ENCODE data around the gene CPNE4. TPM values are rescaled to one million over a fixed set of nuclear protein-coding genes. Genes with fewer than 3 reads are reported as not detected.
A peak's percentile ranks its signal among the peaks of the same experiment; 100 is the strongest.

The CPNE4 gene
- total and polyA plus RNA-seq, 5 donors from 2014 or later: not detected

GRCh38 chr3:131608296-131608695 lies 426.5 kb downstream of the CPNE4 start:
- ATAC-seq (ENCODE audit: low read depth in 2 of 2) (no peak), DNase-seq (peak in 1 of 3 donors; percentile 2)
- Mint-ChIP-seq H3K4me3 (no peak overlapping the region), H3K27ac (no peak overlapping the region), H3K4me1 (no peaks in the 10 kb centered on the region), H3K36me3 (no peaks in the 10 kb centered on the region), H3K9me3 (peaks cover 0 to 6% (median 0%) of the 10 kb centered on the region in 7 donors), H3K27me3 (peaks cover 21% of the 10 kb centered on the region)
- H3K36me3 ChIP-seq (ENCODE audit: control insufficient read depth, insufficient read depth, low read length): no peaks in the 10 kb centered on the region
- H3K9me3 ChIP-seq (ENCODE audit: control insufficient read depth in 2 of 2, low read length in 2 of 2): no peaks in the 10 kb centered on the region
- H3K4me1 ChIP-seq (ENCODE audit: control insufficient read depth, insufficient read depth, low read length, poor library complexity, severe bottlenecking): no peaks in the 10 kb centered on the region
- no peak overlapping the region for H3K27ac ChIP-seq (ENCODE audit: insufficient read depth, low read length, poor library complexity, severe bottlenecking)
- H3K4me3 ChIP-seq (ENCODE audit: low read depth, low read length): no peak overlapping the region
- H3K27me3 ChIP-seq (ENCODE audit: control insufficient read depth, insufficient read depth, low read length): peaks cover 8% of the 10 kb centered on the region

DNA sequence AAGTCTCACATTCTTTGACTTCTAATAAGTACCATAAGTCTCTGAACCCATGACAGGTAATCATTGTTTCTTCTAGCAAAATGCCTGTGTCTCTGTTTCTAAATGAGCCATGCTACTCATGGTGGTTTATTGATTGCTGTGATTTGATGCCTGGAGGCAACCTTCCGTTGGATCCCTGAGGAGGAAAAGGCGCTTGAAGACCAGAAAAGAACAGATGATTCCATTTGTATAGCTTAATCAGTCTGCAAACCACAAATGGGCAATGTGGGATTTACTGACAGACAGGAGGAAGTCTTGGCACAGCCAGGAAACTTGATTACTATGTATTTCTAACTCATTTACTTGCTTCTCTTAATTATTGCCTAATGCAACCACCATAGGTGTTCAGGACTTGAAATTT lies 428.9 kb downstream of the CPNE4 start:
- H3K27ac Mint-ChIP-seq: no peak overlapping the region
- no peak overlapping the region for H3K4me3 ChIP-seq (ENCODE audit: low read depth, low read length)
- H3K27me3 Mint-ChIP-seq: peaks cover 13% of the 10 kb centered on the region
- H3K27ac ChIP-seq (ENCODE audit: insufficient read depth, low read length, poor library complexity, severe bottlenecking): no peak overlapping the region
- DNase-seq (no peak), ATAC-seq (ENCODE audit: low read depth in 2 of 2) (no peak)
- no peaks in the 10 kb centered on the region for H3K9me3 ChIP-seq (ENCODE audit: control insufficient read depth in 2 of 2, low read length in 2 of 2)
- no peak overlapping the region for H3K4me3 Mint-ChIP-seq
- no peaks in the 10 kb centered on the region for H3K36me3 Mint-ChIP-seq
- peaks cover 0 to 6% (median 0%) of the 10 kb centered on the region in 7 donors for H3K9me3 Mint-ChIP-seq
- no peaks in the 10 kb centered on the region for H3K4me1 Mint-ChIP-seq
- H3K36me3 ChIP-seq (ENCODE audit: control insufficient read depth, insufficient read depth, low read length): no peaks in the 10 kb centered on the region
- peaks cover 8% of the 10 kb centered on the region for H3K27me3 ChIP-seq (ENCODE audit: control insufficient read depth, insufficient read depth, low read length)
- no peaks in the 10 kb centered on the region for H3K4me1 ChIP-seq (ENCODE audit: control insufficient read depth, insufficient read depth, low read length, poor library complexity, severe bottlenecking)

DNA sequence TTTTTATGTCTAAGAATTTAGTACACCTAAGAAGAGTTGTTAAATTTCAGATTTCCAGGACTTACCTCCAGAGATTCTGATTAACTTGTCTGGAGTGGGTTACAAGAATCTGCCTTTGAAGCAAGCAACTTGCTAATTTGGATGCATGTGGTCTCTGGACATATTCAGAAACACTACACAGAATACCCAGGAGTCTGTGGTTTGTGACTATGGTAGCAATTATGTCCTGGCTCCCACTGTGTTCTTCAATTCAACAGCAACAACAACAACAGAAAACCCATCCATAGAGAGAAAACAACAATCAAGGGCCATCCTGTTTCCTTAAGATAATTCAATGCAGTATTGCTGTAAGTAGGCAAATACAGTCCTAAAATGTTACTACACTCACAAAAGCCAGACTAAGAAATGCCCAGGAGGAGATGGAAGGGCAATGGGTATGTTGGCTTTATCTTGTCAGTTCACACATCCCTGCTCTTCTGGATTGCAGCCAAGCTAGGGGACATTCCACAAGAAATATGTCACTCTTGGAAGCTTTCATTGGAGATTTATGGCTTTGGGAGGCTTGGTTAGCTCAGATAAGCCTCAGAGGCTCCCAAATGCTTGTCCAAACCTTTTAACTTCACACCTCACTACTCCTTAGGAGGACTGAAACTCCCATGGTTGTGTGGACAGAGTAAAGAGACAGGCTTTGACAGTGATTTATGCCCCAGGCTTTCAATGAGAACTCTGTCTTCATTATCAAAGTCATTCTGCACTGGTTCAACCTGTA lies 432.6 kb downstream of the CPNE4 start:
- Histone ChIP-seq H3K27ac (ENCODE audit: insufficient read depth, low read length, poor library complexity, severe bottlenecking) (no peak overlapping the region), H3K36me3 (ENCODE audit: control insufficient read depth, insufficient read depth, low read length) (no peaks in the 10 kb centered on the region), H3K4me3 (ENCODE audit: low read depth, low read length) (no peak overlapping the region), H3K4me1 (ENCODE audit: control insufficient read depth, insufficient read depth, low read length, poor library complexity, severe bottlenecking) (no peaks in the 10 kb centered on the region), H3K27me3 (ENCODE audit: control insufficient read depth, insufficient read depth, low read length) (no peaks in the 10 kb centered on the region), H3K9me3 (ENCODE audit: control insufficient read depth in 2 of 2, low read length in 2 of 2) (no peaks in the 10 kb centered on the region)
- no peak overlapping the region for H3K27ac Mint-ChIP-seq
- DNase-seq (no peak), ATAC-seq (ENCODE audit: low read depth in 2 of 2) (no peak)
- H3K36me3 Mint-ChIP-seq: no peaks in the 10 kb centered on the region
- H3K27me3 Mint-ChIP-seq: peaks cover 10% of the 10 kb centered on the region
- no peaks in the 10 kb centered on the region for H3K4me1 Mint-ChIP-seq
- no peak overlapping the region for H3K4me3 Mint-ChIP-seq
- no peaks in the 10 kb centered on the region for H3K9me3 Mint-ChIP-seq

DNA sequence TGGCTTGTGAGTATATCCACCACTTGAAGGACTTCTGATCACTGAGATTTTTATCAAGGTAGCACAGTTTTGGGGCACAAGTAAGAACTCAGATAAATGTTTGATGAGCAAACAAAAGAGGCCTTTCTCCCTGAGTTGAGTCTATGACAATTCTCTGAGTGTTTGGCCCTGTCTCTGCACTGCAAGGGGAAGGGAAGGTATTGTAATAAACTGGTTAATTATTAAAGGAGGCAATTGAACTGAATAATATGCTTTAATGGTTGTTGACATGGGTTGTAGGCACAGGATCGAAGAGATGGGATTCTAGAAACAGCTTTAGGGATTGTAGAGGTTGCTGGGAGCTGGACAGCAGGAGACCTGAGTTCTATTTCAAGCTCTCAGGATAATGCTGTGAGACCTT lies 437.0 kb downstream of the CPNE4 start:
- DNase-seq: no peak
- Histone ChIP-seq H3K36me3 (ENCODE audit: control insufficient read depth, insufficient read depth, low read length) (no peaks in the 10 kb centered on the region), H3K4me3 (ENCODE audit: low read depth, low read length) (no peak overlapping the region), H3K4me1 (ENCODE audit: control insufficient read depth, insufficient read depth, low read length, poor library complexity, severe bottlenecking) (no peaks in the 10 kb centered on the region), H3K9me3 (ENCODE audit: control insufficient read depth in 2 of 2, low read length in 2 of 2) (no peaks in the 10 kb centered on the region), H3K27ac (ENCODE audit: insufficient read depth, low read length, poor library complexity, severe bottlenecking) (no peak overlapping the region), H3K27me3 (ENCODE audit: control insufficient read depth, insufficient read depth, low read length) (peaks cover 2% of the 10 kb centered on the region)
- no peaks in the 10 kb centered on the region for H3K36me3 Mint-ChIP-seq
- no peaks in the 10 kb centered on the region for H3K4me1 Mint-ChIP-seq
- peaks cover 0 to 2% (median 0%) of the 10 kb centered on the region in 7 donors for H3K9me3 Mint-ChIP-seq
- no peak for ATAC-seq (ENCODE audit: low read depth in 2 of 2)
- H3K27me3 Mint-ChIP-seq: peaks cover 5% of the 10 kb centered on the region
- no peak overlapping the region for H3K4me3 Mint-ChIP-seq
- H3K27ac Mint-ChIP-seq: no peak overlapping the region

DNA sequence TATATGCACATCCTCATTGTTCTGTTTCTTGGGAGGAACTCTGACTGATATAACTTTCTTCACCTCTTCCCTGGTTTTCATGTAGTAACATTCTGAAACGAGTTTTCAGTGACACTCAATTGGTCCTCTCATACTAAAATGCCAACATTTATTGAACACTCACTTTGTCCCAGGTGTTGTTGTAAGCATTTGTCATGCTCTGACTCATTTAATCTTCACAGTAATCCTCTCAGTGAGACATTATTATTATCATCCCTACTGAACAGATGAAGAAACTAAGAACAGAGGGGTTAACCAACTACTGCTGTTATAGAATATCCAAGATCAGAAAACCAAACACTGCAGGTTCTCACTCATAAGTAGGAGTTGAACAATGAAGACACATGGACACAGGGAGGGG lies 437.9 kb downstream of the CPNE4 start:
- H3K9me3 ChIP-seq (ENCODE audit: control insufficient read depth in 2 of 2, low read length in 2 of 2): no peaks in the 10 kb centered on the region

GRCh38 chr3:131591394-131592014 lies 443.3 kb downstream of the CPNE4 start:
- H3K9me3 Mint-ChIP-seq: peaks cover 0 to 3% (median 0%) of the 10 kb centered on the region in 7 donors
- Histone ChIP-seq H3K4me3 (ENCODE audit: low read depth, low read length) (no peak overlapping the region), H3K36me3 (ENCODE audit: control insufficient read depth, insufficient read depth, low read length) (no peaks in the 10 kb centered on the region), H3K27me3 (ENCODE audit: control insufficient read depth, insufficient read depth, low read length) (peaks cover 5% of the 10 kb centered on the region), H3K9me3 (ENCODE audit: control insufficient read depth in 2 of 2, low read length in 2 of 2) (no peaks in the 10 kb centered on the region), H3K4me1 (ENCODE audit: control insufficient read depth, insufficient read depth, low read length, poor library complexity, severe bottlenecking) (no peaks in the 10 kb centered on the region), H3K27ac (ENCODE audit: insufficient read depth, low read length, poor library complexity, severe bottlenecking) (no peak overlapping the region)
- no peak overlapping the region for H3K27ac Mint-ChIP-seq
- no peak overlapping the region for H3K4me3 Mint-ChIP-seq
- peaks cover 6% of the 10 kb centered on the region for H3K27me3 Mint-ChIP-seq
- no peaks in the 10 kb centered on the region for H3K36me3 Mint-ChIP-seq
- ATAC-seq (ENCODE audit: low read depth in 2 of 2): no peak
- H3K4me1 Mint-ChIP-seq: no peaks in the 10 kb centered on the region
- DNase-seq: no peak

More for the DNA sequence above, 437.9 kb downstream of the CPNE4 start:
- Mint-ChIP-seq H3K27ac (no peak overlapping the region), H3K27me3 (peaks cover 10% of the 10 kb centered on the region), H3K4me3 (no peak overlapping the region), H3K4me1 (no peaks in the 10 kb centered on the region), H3K36me3 (no peaks in the 10 kb centered on the region), H3K9me3 (peaks cover 0 to 2% (median 0%) of the 10 kb centered on the region in 7 donors)
- no peak overlapping the region for H3K4me3 ChIP-seq (ENCODE audit: low read depth, low read length)
- H3K27ac ChIP-seq (ENCODE audit: insufficient read depth, low read length, poor library complexity, severe bottlenecking): no peak overlapping the region
- H3K27me3 ChIP-seq (ENCODE audit: control insufficient read depth, insufficient read depth, low read length): peaks cover 2% of the 10 kb centered on the region
- H3K4me1 ChIP-seq (ENCODE audit: control insufficient read depth, insufficient read depth, low read length, poor library complexity, severe bottlenecking): no peaks in the 10 kb centered on the region
- ATAC-seq (ENCODE audit: low read depth in 2 of 2): no peak
- H3K36me3 ChIP-seq (ENCODE audit: control insufficient read depth, insufficient read depth, low read length): no peaks in the 10 kb centered on the region
- no peak for DNase-seq

DNA sequence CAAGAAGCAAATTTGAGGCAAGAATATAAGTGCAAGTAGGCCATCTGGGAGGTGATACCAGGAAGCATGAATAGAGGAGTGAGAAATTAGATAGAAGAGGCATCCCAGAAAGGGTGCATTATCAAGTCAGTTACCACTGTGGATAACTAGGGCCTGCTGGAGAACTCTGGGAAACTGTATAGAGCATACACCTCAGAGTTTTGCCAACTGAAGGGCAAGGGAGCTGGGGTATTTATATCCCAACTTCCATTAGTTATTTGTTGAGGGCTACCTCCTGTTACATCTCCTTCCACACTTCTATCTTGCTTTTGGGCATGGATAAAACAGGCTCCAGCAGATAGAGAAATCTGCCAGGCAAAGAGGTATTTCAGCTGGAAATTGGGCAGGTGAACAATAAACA lies 448.5 kb downstream of the CPNE4 start:
- no peak overlapping the region for H3K27ac ChIP-seq (ENCODE audit: insufficient read depth, low read length, poor library complexity, severe bottlenecking)
- peaks cover 0 to 1% (median 0%) of the 10 kb centered on the region in 7 donors for H3K9me3 Mint-ChIP-seq
- peaks cover 5% of the 10 kb centered on the region for H3K27me3 Mint-ChIP-seq
- no peaks in the 10 kb centered on the region for H3K4me1 ChIP-seq (ENCODE audit: control insufficient read depth, insufficient read depth, low read length, poor library complexity, severe bottlenecking)
- H3K36me3 Mint-ChIP-seq: no peaks in the 10 kb centered on the region
- no peak overlapping the region for H3K27ac Mint-ChIP-seq
- DNase-seq (no peak), ATAC-seq (ENCODE audit: low read depth in 2 of 2) (no peak)
- no peaks in the 10 kb centered on the region for H3K4me1 Mint-ChIP-seq
- H3K4me3 ChIP-seq (ENCODE audit: low read depth, low read length): no peak overlapping the region
- no peaks in the 10 kb centered on the region for H3K36me3 ChIP-seq (ENCODE audit: control insufficient read depth, insufficient read depth, low read length)
- no peaks in the 10 kb centered on the region for H3K9me3 ChIP-seq (ENCODE audit: control insufficient read depth in 2 of 2, low read length in 2 of 2)
- no peak overlapping the region for H3K4me3 Mint-ChIP-seq
- H3K27me3 ChIP-seq (ENCODE audit: control insufficient read depth, insufficient read depth, low read length): peaks cover 3% of the 10 kb centered on the region

- H3K9me3 Mint-ChIP-seq: peaks cover 0 to 1% (median 0%) of the 10 kb centered on the region in 7 donors
- no peak for ATAC-seq (ENCODE audit: low read depth in 2 of 2)
- no peaks in the 10 kb centered on the region for H3K4me1 ChIP-seq (ENCODE audit: control insufficient read depth, insufficient read depth, low read length, poor library complexity, severe bottlenecking)
- H3K4me1 Mint-ChIP-seq: no peaks in the 10 kb centered on the region
- H3K4me3 ChIP-seq (ENCODE audit: low read depth, low read length): no peak overlapping the region
- H3K36me3 ChIP-seq (ENCODE audit: control insufficient read depth, insufficient read depth, low read length): no peaks in the 10 kb centered on the region
- peaks cover 5% of the 10 kb centered on the region for H3K27me3 Mint-ChIP-seq
- no peaks in the 10 kb centered on the region for H3K27me3 ChIP-seq (ENCODE audit: control insufficient read depth, insufficient read depth, low read length)
- H3K9me3 ChIP-seq (ENCODE audit: control insufficient read depth in 2 of 2, low read length in 2 of 2): no peaks in the 10 kb centered on the region
- H3K27ac ChIP-seq (ENCODE audit: insufficient read depth, low read length, poor library complexity, severe bottlenecking): no peak overlapping the region
- DNase-seq: no peak
- no peak overlapping the region for H3K27ac Mint-ChIP-seq
- H3K36me3 Mint-ChIP-seq: no peaks in the 10 kb centered on the region
- H3K4me3 Mint-ChIP-seq: no peak overlapping the region
Measured at GRCh38 chr3:131582438-131582837, 452.4 kb downstream of the CPNE4 start.

All from CD4-positive, CD25-positive, alpha-beta regulatory T cell (primary cell).